K562 (cell line): ENCODE results near the gene PLD1. TPM values are rescaled to one million over a fixed set of nuclear protein-coding genes. Genes with fewer than 3 reads are reported as not detected.

Experiments used
- CBFB ChIP-seq: sonication (generic); formaldehyde crosslinking; IDR thresholded peaks from 2 replicates; pipeline ENCODE4 v1.4.0; 2020; ENCODE audit warnings: mild to moderate bottlenecking, missing genetic modification reagents
- CREB3L1 ChIP-seq: fragments of 450-650 bp; IDR thresholded peaks from 2 replicates; pipeline ENCODE4 v1.6.1; 2014; ENCODE audit warnings: low read depth, mild to moderate bottlenecking, moderate library complexity, borderline replicate concordance
- CTCF ChIP-seq, 3 experiments: IDR thresholded peaks in 2 of 3; conservative IDR thresholded peaks in 1 of 3; 2 replicates each; pipeline ENCODE4 v1.5.1; 2011 to 2012; ENCODE audit warnings: low read length in 3 of 3, mild to moderate bottlenecking in 3 of 3, control low read depth in 2 of 3, improper control_type of control experiment in 1 of 3, inconsistent platforms in 1 of 3, low read depth in 1 of 3, mixed read lengths in 1 of 3, moderate library complexity in 1 of 3; ENCODE audit not compliant: insufficient read depth in 2 of 3
- E2F6 ChIP-seq, 2 experiments: IDR thresholded peaks; 2 replicates each; pipeline ENCODE4 v1.6.1; 2011; ENCODE audit warnings: borderline replicate concordance in 1 of 2, control low read depth in 1 of 2, low read depth in 1 of 2, low read length in 1 of 2, mild to moderate bottlenecking in 1 of 2, mixed read lengths in 1 of 2, moderate library complexity in 1 of 2; ENCODE audit not compliant: insufficient read depth in 1 of 2, insufficient read length in 1 of 2, poor library complexity in 1 of 2, severe bottlenecking in 1 of 2; ENCODE audit errors: extremely low read depth in 1 of 2
- ESRRA ChIP-seq: fragments of 450-650 bp; IDR thresholded peaks from 2 replicates; pipeline ENCODE4 v1.6.1; 2014; ENCODE audit warnings: low read depth, mild to moderate bottlenecking, moderate library complexity, borderline replicate concordance
- HMG20A ChIP-seq: fragments of 450-650 bp; formaldehyde crosslinking; conservative IDR thresholded peaks from 2 replicates; pipeline ENCODE4 v1.4.0; 2020; ENCODE audit warnings: mild to moderate bottlenecking, mixed read lengths
- ILK ChIP-seq: fragments of 450-650 bp; IDR thresholded peaks from 2 replicates; pipeline ENCODE4 v1.6.1; 2016; ENCODE audit warnings: missing genetic modification characterization, low read depth, mild to moderate bottlenecking, missing compliant biosample characterization, moderate library complexity, borderline replicate concordance
- KLF10 ChIP-seq: fragments of 250-450 bp; sonication (Bioruptor Pico); IDR thresholded peaks from 2 replicates; pipeline ENCODE4 v1.6.1; 2021; ENCODE audit warnings: matching md5 sums
- L3MBTL2 ChIP-seq: fragments of 450-650 bp; IDR thresholded peaks from 2 replicates; pipeline ENCODE4 v1.6.1; 2016; ENCODE audit warnings: mild to moderate bottlenecking, moderate library complexity
- MEIS2 ChIP-seq: fragments of 450-650 bp; IDR thresholded peaks from 2 replicates; pipeline ENCODE4 v1.6.1; 2014; ENCODE audit warnings: mild to moderate bottlenecking; ENCODE audit not compliant: partially characterized antibody
- NBN ChIP-seq: fragments of 450-650 bp; IDR thresholded peaks from 2 replicates; pipeline ENCODE4 v1.6.1; 2016; ENCODE audit warnings: low read depth, mild to moderate bottlenecking
- NCOR1 ChIP-seq: fragments of 450-650 bp; IDR thresholded peaks from 2 replicates; pipeline ENCODE4 v1.6.1; 2016; ENCODE audit warnings: mild to moderate bottlenecking, moderate library complexity
- NFIX ChIP-seq: fragments of 250-450 bp; sonication (Bioruptor Pico); IDR thresholded peaks from 2 replicates; pipeline ENCODE4 v1.4.0; 2020; ENCODE audit warnings: low read depth, mild to moderate bottlenecking, moderate library complexity
- PHF8 ChIP-seq: fragments of 200-600 bp; sonication (generic); IDR thresholded peaks from 2 replicates; pipeline ENCODE4 v1.6.1; 2012; ENCODE audit warnings: mixed run types, mild to moderate bottlenecking, inconsistent platforms, low read length, moderate library complexity, borderline replicate concordance
- RBM15 ChIP-seq: fragments of 200-400 bp; formaldehyde crosslinking; IDR thresholded peaks from 2 replicates; pipeline ENCODE4 v1.6.1; 2018; ENCODE audit warnings: mild to moderate bottlenecking, low read length, moderate library complexity; ENCODE audit not compliant: insufficient read depth
- RFX7 ChIP-seq: fragments of 250-450 bp; sonication (Bioruptor Pico); IDR thresholded peaks from 2 replicates; pipeline ENCODE4 v1.5.1; 2021; ENCODE audit warnings: mild to moderate bottlenecking
- YY1 ChIP-seq, 3 experiments: IDR thresholded peaks; 2 replicates each; pipeline ENCODE4 v1.6.1; 2011; ENCODE audit warnings: low read length in 2 of 3, mild to moderate bottlenecking in 2 of 3, moderate library complexity in 2 of 3, borderline replicate concordance in 1 of 3, control low read depth in 1 of 3, low read depth in 1 of 3; ENCODE audit not compliant: insufficient read depth in 3 of 3, insufficient replicate concordance in 2 of 3, control insufficient read depth in 1 of 3, insufficient read length in 1 of 3; ENCODE audit errors: extremely low read depth in 1 of 3
- ZBTB17 ChIP-seq: fragments of 450-650 bp; formaldehyde crosslinking; IDR thresholded peaks from 2 replicates; pipeline ENCODE4 v1.4.0; 2020; ENCODE audit warnings: mild to moderate bottlenecking
- ZNF707 ChIP-seq: fragments of 250-450 bp; sonication (Bioruptor Pico); conservative IDR thresholded peaks from 2 replicates; pipeline ENCODE4 v1.8.0; 2022; ENCODE audit warnings: inconsistent platforms, mild to moderate bottlenecking, moderate library complexity
- ZNF740 ChIP-seq, 3 experiments: fragments of 200-800 bp in 1 of 3; sonication (Bioruptor generic) in 1 of 3; sonication (generic) in 1 of 3; formaldehyde crosslinking in 1 of 3; IDR thresholded peaks; 2 replicates each; pipeline versions ENCODE4 v1.6.1 to v1.8.0; 2016 to 2022; ENCODE audit warnings: mild to moderate bottlenecking in 2 of 3, missing compliant biosample characterization in 2 of 3, missing genetic modification characterization in 2 of 3, missing genetic modification reagents in 1 of 3
- polyA plus RNA-seq, 8 experiments: library from polyadenylated mRNA; depleted of rRNA in 4 of 8; stranded (reverse) in 5 of 8; unstranded in 3 of 8; fragments of >200 nt; fragmentation: Nextera tagmentation in 2 of 8; fragmentation: Illumina TruSeq in 1 of 8; extraction: Ambion mirVana in 2 of 8; extraction: Trizol in 1 of 8; gene quantifications; 2 replicates each; pipeline versions ENCODE4 v1.2.1 to v1.2.3, GENCODE V29; 2011 to 2014; ENCODE audit warnings: inconsistent platforms in 1 of 8, missing spikeins in 1 of 8
- total RNA-seq, 7 experiments: library from RNA; depleted of rRNA in 6 of 7; stranded (reverse); fragments of >200 nt in 6 of 7; fragmentation: Illumina TruSeq in 2 of 7; extraction: Trizol in 2 of 7; gene quantifications; 2 replicates each; pipeline versions ENCODE4 v1.2.1 to v1.2.3, GENCODE V29; 2011 to 2021; ENCODE audit warnings: low replicate concordance in 1 of 7

PLD1 gene
- total and polyA plus RNA-seq, 9 of the 15 experiments (the other 6 are each of a cell fraction or from before 2014, with no cell fraction given), result 8.4 to 26.1 (median 18.6) TPM

GRCh38 chr3:171640520-171641412, 169.5 kb downstream of the PLD1 start (continued):
- TF ChIP-seq ZNF740 (CRISPR knock-in tag; IDR thresholded peaks at IDR 0.05) (no peak), ZNF740 (tag; IDR thresholded peaks at IDR 0.05) (no peak), MEIS2 (no peak), RBM15 (no peak), KLF10 (no peak), CBFB (CRISPR knock-in tag) (no peak), ILK (no peak), E2F6 (IDR thresholded peaks at IDR 0.05; ENCODE audit: borderline replicate concordance in 1 of 2, extremely low read depth in 1 of 2, insufficient read depth in 1 of 2, insufficient read length in 1 of 2, low read depth in 1 of 2, low read length in 1 of 2, poor library complexity in 1 of 2, severe bottlenecking in 1 of 2) (peak in 1 of 2 experiments; percentile 17), CREB3L1 (no peak), NCOR1 (no peak), RFX7 (CRISPR knock-in tag) (no peak), ZBTB17 (CRISPR knock-in tag) (no peak), HMG20A (CRISPR knock-in tag) (no peak), PHF8 (no peak), L3MBTL2 (peak; percentile 65), NBN (no peak), YY1 (IDR thresholded peaks at IDR 0.05; ENCODE audit: borderline replicate concordance in 1 of 3, control insufficient read depth in 1 of 3, extremely low read depth in 1 of 3, insufficient read depth in 3 of 3, insufficient read length in 1 of 3, insufficient replicate concordance in 2 of 3, low read depth in 1 of 3, low read length in 2 of 3) (no peak), ESRRA (peak; percentile 91), ZNF707 (CRISPR knock-in tag) (no peak), CTCF (IDR thresholded peaks at IDR 0.05 in 2 of 3, conservative IDR thresholded peaks at IDR 0.05 in 1 of 3; ENCODE audit: insufficient read depth in 2 of 3, low read depth in 1 of 3, low read length in 3 of 3) (peak in 2 of 3 experiments; percentile 21 to 27; a peak in 1 of 6 replicates), NFIX (CRISPR knock-in tag) (no peak)
